HepG2 (cell line): ENCODE measurements around the gene SDE2. TPM values are rescaled to one million over a fixed set of nuclear protein-coding genes. Genes with fewer than 3 reads are reported as not detected.

ENCODE experiments used
- KIAA2018 ChIP-seq: sonication (generic); formaldehyde crosslinking; IDR thresholded peaks from 2 replicates; pipeline ENCODE4 v1.5.0; 2020; ENCODE audit warnings: mild to moderate bottlenecking, missing genetic modification reagents, borderline replicate concordance
- MAFG ChIP-seq: sonication (generic); formaldehyde crosslinking; IDR thresholded peaks from 2 replicates; pipeline ENCODE4 v1.5.1; 2020; ENCODE audit warnings: mild to moderate bottlenecking, missing genetic modification reagents
- ZNF160 ChIP-seq: sonication (generic); formaldehyde crosslinking; IDR thresholded peaks from 2 replicates; pipeline ENCODE4 v1.8.0; 2022; ENCODE audit warnings: mild to moderate bottlenecking, inconsistent platforms, missing genetic modification reagents
- ZNF629 ChIP-seq: sonication (generic); formaldehyde crosslinking; conservative IDR thresholded peaks from 2 replicates; pipeline ENCODE4 v1.5.0; 2020; ENCODE audit warnings: missing genetic modification reagents
- polyA plus RNA-seq, 8 experiments: library from polyadenylated mRNA; depleted of rRNA in 3 of 8; stranded (reverse) in 7 of 8; unstranded in 1 of 8; fragments of >200 nt; fragmentation: Illumina TruSeq in 4 of 8; extraction: Trizol in 4 of 8; gene quantifications; 2 replicates each; pipeline versions ENCODE4 v1.2.1 to v1.2.3, GENCODE V29; 2011 to 2016; ENCODE audit warnings: low read depth in 4 of 8, missing spikeins in 1 of 8, mixed read lengths in 1 of 8; ENCODE audit not compliant: insufficient read depth in 1 of 8
- total RNA-seq, 5 experiments: library from RNA; depleted of rRNA; stranded (reverse); fragments of >200 nt; fragmentation: Illumina TruSeq; extraction: Trizol; gene quantifications; 2 replicates each; pipeline ENCODE4 v1.2.3, GENCODE V29; 2016; ENCODE audit warnings: low read depth in 1 of 5

The SDE2 gene
- total and polyA plus RNA-seq, 2 of the 13 experiments (the other 11 are each of a cell fraction or from before 2014, with no cell fraction given) = 10.8 to 19.6 TPM

GRCh38 chr1:225980005-225980836, 18.9 kb downstream of the SDE2 start (continued):
- TF ChIP-seq ZNF160 = no peak
- TF ChIP-seq ZNF629 (CRISPR knock-in tag) = no peak
- TF ChIP-seq MAFG (CRISPR knock-in tag) = no peak
- TF ChIP-seq KIAA2018 (CRISPR knock-in tag) = no peak
